Esophagus squamous epithelium (tissue), 5 donors: Measurements from ENCODE around the gene GPATCH4. TPM values are rescaled to one million over a fixed set of nuclear protein-coding genes. Genes with fewer than 3 reads are reported as not detected.

Source experiments
- DNase-seq: peaks from one replicate; lab custom pipeline; 2025; lab: John Stamatoyannopoulos, UW
- H3K27ac ChIP-seq, 4 donors: fragments of 200-600 bp; sonication (generic); one replicate each; pipeline ENCODE4 v1.5.1; 2016 to 2019; ENCODE audit warnings: mild to moderate bottlenecking in 1 of 4
- H3K27me3 ChIP-seq, 4 donors: fragments of 200-600 bp; sonication (generic); 1 replicate in 3 of 4; 2 replicates in 1 of 4; pipeline versions ENCODE4 v1.5.1 to v1.6.0; 2017 to 2021; ENCODE audit warnings: antibody characterized with exemption in 1 of 4
- H3K36me3 ChIP-seq, 3 donors: fragments of 200-600 bp; sonication (generic); one replicate each; pipeline ENCODE4 v1.5.1; 2016 to 2019
- H3K4me1 ChIP-seq, 3 donors: fragments of 200-600 bp; sonication (generic); one replicate each; pipeline ENCODE4 v1.5.1; 2017 to 2019
- H3K4me3 ChIP-seq, 4 donors: fragments of 200-600 bp; sonication (generic); 1 replicate in 3 of 4; 2 replicates in 1 of 4; pipeline ENCODE4 v1.5.1; 2016 to 2019; ENCODE audit warnings: mild to moderate bottlenecking in 2 of 4, moderate library complexity in 1 of 4
- H3K9me3 ChIP-seq, 3 donors: fragments of 200-600 bp; sonication (generic); one replicate each; pipeline ENCODE4 v1.5.1; 2016 to 2019
- CTCF ChIP-seq, 6 experiments: fragments of 450-650 bp in 4 of 6; fragments of 200-600 bp in 2 of 6; sonication (generic) in 2 of 6; IDR thresholded peaks; one replicate each; pipeline ENCODE4 v1.5.1; 2016 to 2019; ENCODE audit warnings: antibody characterized with exemption in 6 of 6, mild to moderate bottlenecking in 4 of 6, moderate library complexity in 4 of 6
- POLR2A ChIP-seq, 4 donors: fragments of 450-650 bp; IDR thresholded peaks; one replicate each; pipeline ENCODE4 v1.6.1; 2017; ENCODE audit warnings: antibody characterized with exemption in 4 of 4, mild to moderate bottlenecking in 4 of 4, moderate library complexity in 3 of 4
- WGBS, 2 donors: methylation state at CpG; one replicate each; pipeline ENCODE4 v1.1.5; 2018; 5-methylcytosine and 5-hydroxymethylcytosine counted together
- intact Hi-C: fragments of 100-400 bp; cut with DNase I; formaldehyde crosslinking; loops from one replicate; pipeline ENCODE4 v1.15.0; 2022
- total RNA-seq, 4 donors: library from RNA; depleted of rRNA; stranded (reverse); fragments of >200 nt; gene quantifications; one replicate each; pipeline ENCODE4 v1.1.0, GENCODE V29; 2016
- donor health status: DM: yes; HTN: yes; CAD: no.

Gene GPATCH4
- total RNA-seq, 4 donors from 2014 or later, result 14.0 to 41.8 (median 25.0) TPM

- no peak for TF ChIP-seq CTCF (IDR thresholded peaks at IDR 0.05)
- TF ChIP-seq POLR2A (IDR thresholded peaks at IDR 0.05), result no peak
- DNase-seq, result no peak
- H3K36me3 ChIP-seq, result no peaks in the 10 kb centered on the region
- WGBS, 2 donors, result 83 to 91% methylated on average over 3 of the region's 3 CpGs
- no peak overlapping the region for H3K4me3 ChIP-seq
- no peaks in the 10 kb centered on the region for H3K9me3 ChIP-seq
- H3K27ac ChIP-seq, result no peak overlapping the region
- no peaks in the 10 kb centered on the region for H3K27me3 ChIP-seq
- intact Hi-C loops, result no loop called here
- no peaks in the 10 kb centered on the region for H3K4me1 ChIP-seq
Observed at GRCh38 chr1:156551066-156551643, 50.1 kb downstream of the GPATCH4 start.

- Histone ChIP-seq H3K9me3 (no peaks in the 10 kb centered on the region), H3K27ac (no peak overlapping the region), H3K27me3 (no peaks in the 10 kb centered on the region), H3K4me3 (no peak overlapping the region), H3K4me1 (no peaks in the 10 kb centered on the region), H3K36me3 (no peaks in the 10 kb centered on the region)
- no peak for TF ChIP-seq POLR2A (IDR thresholded peaks at IDR 0.05)
- TF ChIP-seq CTCF (IDR thresholded peaks at IDR 0.05), result no peak
- no peak for DNase-seq
- whole genome bisulfite sequencing, 2 donors, result 86 to 100% methylated on average over 2 to 3 of the region's 5 CpGs
- intact Hi-C loops, result no loop called here
Observed at GRCh38 chr1:156550346-156550745, 50.9 kb downstream of the GPATCH4 start.

- no peak for DNase-seq
- intact Hi-C loops, result no loop called here
- no peaks in the 10 kb centered on the region for H3K4me1 ChIP-seq
- no peaks in the 10 kb centered on the region for H3K9me3 ChIP-seq
- no peak overlapping the region for H3K27ac ChIP-seq
- 67 to 100% methylated on average over 1 of the region's 1 CpG for WGBS, 2 donors
- H3K27me3 ChIP-seq, result no peaks in the 10 kb centered on the region
- no peak overlapping the region for H3K4me3 ChIP-seq
- no peaks in the 10 kb centered on the region for H3K36me3 ChIP-seq
- TF ChIP-seq CTCF (IDR thresholded peaks at IDR 0.05) (no peak), POLR2A (IDR thresholded peaks at IDR 0.05) (no peak)
Observed at GRCh38 chr1:156549831-156550230, 51.4 kb downstream of the GPATCH4 start.

- 72 to 78% methylated on average over 2 of the region's 2 CpGs for WGBS, 2 donors
- DNase-seq, result no peak
- H3K4me3 ChIP-seq, result no peak overlapping the region
- no peaks in the 10 kb centered on the region for H3K36me3 ChIP-seq
- no peak overlapping the region for H3K27ac ChIP-seq
- H3K9me3 ChIP-seq, result no peaks in the 10 kb centered on the region
- no peaks in the 10 kb centered on the region for H3K4me1 ChIP-seq
- intact Hi-C loops, result no loop called here
- TF ChIP-seq POLR2A (IDR thresholded peaks at IDR 0.05) (no peak), CTCF (IDR thresholded peaks at IDR 0.05) (no peak)
- H3K27me3 ChIP-seq, result no peaks in the 10 kb centered on the region
Observed at GRCh38 chr1:156549390-156549789, 51.9 kb downstream of the GPATCH4 start.

GRCh38 chr1:156547982-156548381 lies 53.3 kb downstream of the GPATCH4 start:
- Histone ChIP-seq H3K9me3 (no peaks in the 10 kb centered on the region), H3K4me3 (no peak overlapping the region), H3K27me3 (no peaks in the 10 kb centered on the region), H3K4me1 (no peaks in the 10 kb centered on the region), H3K36me3 (no peaks in the 10 kb centered on the region), H3K27ac (no peak overlapping the region)
- no peak for DNase-seq
- TF ChIP-seq CTCF (IDR thresholded peaks at IDR 0.05) (no peak), POLR2A (IDR thresholded peaks at IDR 0.05) (no peak)
- intact Hi-C loops, result no loop called here
- WGBS, 2 donors, result 90 to 94% methylated on average over 7 to 8 of the region's 9 CpGs
